MM.1S (cell line): ENCODE results near the gene PAQR9.
A peak's percentile ranks its signal among the peaks of the same experiment; 100 is the strongest.

Source experiments
- DNase-seq: peaks from one replicate; pipeline ENCODE4 v3.0.0-alpha.2; 2015
- H2AFZ ChIP-seq: fragments of 300-600 bp; sonication (generic); 2 replicates; pipeline ENCODE4 v1.6.0; 2016; ENCODE audit warnings: antibody characterized with exemption, low read length
- H3F3A ChIP-seq: fragments of 300-600 bp; sonication (generic); 2 replicates; pipeline ENCODE4 v1.6.1; 2016; ENCODE audit warnings: mild to moderate bottlenecking, antibody characterized with exemption, low read length, moderate library complexity, mixed read lengths; ENCODE audit not compliant: insufficient read depth
- H3K27ac ChIP-seq: fragments of 300-600 bp; sonication (generic); 2 replicates; pipeline ENCODE4 v1.5.1; 2016; ENCODE audit warnings: mild to moderate bottlenecking, low read length
- H3K27me3 ChIP-seq: fragments of 300-600 bp; sonication (generic); replicated peaks from 2 replicates; pipeline ENCODE4 v1.6.0; 2016; ENCODE audit warnings: low read length; ENCODE audit not compliant: insufficient read depth
- H3K36me3 ChIP-seq: fragments of 300-600 bp; sonication (generic); replicated peaks from 2 replicates; pipeline ENCODE4 v1.6.1; 2016; ENCODE audit warnings: mild to moderate bottlenecking, low read length, mixed read lengths; ENCODE audit not compliant: insufficient read depth
- H3K4me1 ChIP-seq: fragments of 300-600 bp; sonication (generic); 2 replicates; pipeline ENCODE4 v1.6.1; 2016; ENCODE audit warnings: low read length, mixed read lengths
- H3K4me2 ChIP-seq: fragments of 300-600 bp; sonication (generic); 2 replicates; pipeline ENCODE4 v1.6.0; 2016; ENCODE audit warnings: low read depth, low read length
- H3K4me3 ChIP-seq: fragments of 300-600 bp; sonication (generic); 2 replicates; pipeline ENCODE4 v1.5.1; 2016; ENCODE audit warnings: low read length, mixed read lengths
- H3K79me2 ChIP-seq: fragments of 300-600 bp; sonication (generic); 2 replicates; pipeline ENCODE4 v1.6.1; 2016; ENCODE audit warnings: mixed run types, low read length, mixed read lengths
- H3K9ac ChIP-seq: fragments of 300-600 bp; sonication (generic); 2 replicates; pipeline ENCODE4 v1.6.1; 2016; ENCODE audit warnings: low read length, mixed read lengths
- H3K9me2 ChIP-seq: fragments of 300-600 bp; sonication (generic); replicated peaks from 2 replicates; pipeline ENCODE4 v1.6.1; 2016; ENCODE audit warnings: mild to moderate bottlenecking, low read length, mixed read lengths; ENCODE audit not compliant: insufficient read depth
- H3K9me3 ChIP-seq: fragments of 300-600 bp; sonication (generic); replicated peaks from 2 replicates; pipeline ENCODE4 v1.6.1; 2016; ENCODE audit warnings: mild to moderate bottlenecking, low read length, mixed read lengths; ENCODE audit not compliant: insufficient read depth
- H4K20me1 ChIP-seq: fragments of 300-600 bp; sonication (generic); 2 replicates; pipeline ENCODE4 v1.6.1; 2016; ENCODE audit warnings: mild to moderate bottlenecking, low read length, moderate library complexity, mixed read lengths; ENCODE audit not compliant: insufficient read depth
- EZH2 ChIP-seq: fragments of 300-600 bp; sonication (generic); optimal IDR thresholded peaks from 2 replicates; pipeline ENCODE3; 2017; ENCODE audit warnings: low read depth, mild to moderate bottlenecking, antibody characterized with exemption, low read length, mixed read lengths
- EZH2phosphoT487 ChIP-seq: fragments of 300-600 bp; sonication (generic); IDR thresholded peaks from 2 replicates; pipeline ENCODE4 v1.6.1; 2018; ENCODE audit warnings: antibody characterized with exemption, low read length
- TF ChIP-seq, protein P1 (sequence below): fragments of 300-600 bp; sonication (generic); IDR thresholded peaks from 2 replicates; pipeline ENCODE4 v1.5.1; 2016; ENCODE audit warnings: antibody characterized with exemption, low read length, mixed read lengths

PAQR9 gene, protein sequence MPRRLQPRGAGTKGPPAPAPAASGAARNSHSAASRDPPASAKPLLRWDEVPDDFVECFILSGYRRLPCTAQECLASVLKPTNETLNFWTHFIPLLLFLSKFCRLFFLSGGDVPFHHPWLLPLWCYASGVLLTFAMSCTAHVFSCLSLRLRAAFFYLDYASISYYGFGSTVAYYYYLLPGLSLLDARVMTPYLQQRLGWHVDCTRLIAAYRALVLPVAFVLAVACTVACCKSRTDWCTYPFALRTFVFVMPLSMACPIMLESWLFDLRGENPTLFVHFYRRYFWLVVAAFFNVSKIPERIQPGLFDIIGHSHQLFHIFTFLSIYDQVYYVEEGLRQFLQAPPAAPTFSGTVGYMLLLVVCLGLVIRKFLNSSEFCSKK

DNA sequence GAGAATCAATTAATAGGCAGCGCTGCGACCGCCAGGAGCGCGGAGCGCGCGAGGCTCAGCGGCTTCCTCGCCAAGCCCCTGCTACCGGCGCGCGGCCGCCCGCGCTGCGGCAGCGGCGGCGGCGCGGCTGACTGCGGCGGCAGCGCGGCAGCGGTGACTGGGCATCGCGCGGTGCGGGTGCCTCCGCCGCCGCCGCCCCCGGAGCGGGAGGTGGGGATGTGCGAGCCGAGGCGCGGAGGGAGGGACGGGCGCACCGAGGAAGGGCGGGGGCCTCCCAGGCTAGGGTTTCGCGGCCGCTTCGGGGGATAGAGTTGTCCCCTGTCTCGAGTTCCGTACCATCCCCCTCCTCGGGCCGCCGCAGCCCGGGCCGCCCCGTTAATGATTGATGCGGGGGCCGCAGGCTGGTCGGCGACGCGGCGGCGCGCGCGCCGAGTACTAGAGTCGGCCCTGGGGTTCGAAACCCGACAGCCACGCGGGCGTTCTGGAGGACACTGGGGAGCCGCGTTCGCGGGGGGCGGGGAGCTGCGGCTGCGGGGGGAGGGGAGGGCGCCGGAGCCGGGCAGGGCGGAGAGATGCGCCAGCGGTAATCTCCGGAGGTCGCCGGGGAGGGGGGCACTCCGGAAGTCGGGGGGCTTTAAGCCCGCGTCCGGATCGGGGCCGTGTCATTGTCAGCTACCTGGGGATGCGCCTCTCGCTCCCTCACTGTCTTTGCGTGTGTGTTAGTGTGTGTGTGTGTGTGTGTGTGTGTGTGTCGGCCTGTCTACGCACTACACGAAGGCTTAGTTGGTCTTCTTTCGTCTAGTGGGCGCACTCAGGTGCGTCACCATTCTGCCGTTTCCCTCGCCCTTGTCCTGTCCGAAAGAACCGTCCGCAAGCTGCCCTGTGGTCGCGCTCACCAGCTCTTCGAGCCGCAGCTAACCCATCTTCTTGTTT lies at the start of gene PAQR9:
Gene PAQR9 (minus strand): TSS at position 159 of the 933 bp plus-strand sequence. CDS start 338 bp downstream, outside the sequence.
- DNase-seq: peak; percentile 21
- Histone ChIP-seq H3K9me3 (no peaks in the 10 kb centered on the region), H3K79me2 (no peaks in the 10 kb centered on the region), H3F3A (no peaks in the 10 kb centered on the region), H3K4me3 (peak within 1 kb of the TSS; percentile 64), H3K27ac (no peak within 1 kb of the TSS), H2AFZ (0 out of 2 replicates have a peak within 1 kb of the TSS, but pooled peaks have one; percentile 39), H3K9me2 (no peaks in the 10 kb centered on the region), H3K27me3 (0 out of 2 replicates have a peak, but pooled peaks cover 3% of the 10 kb centered on the region), H3K4me2 (peak within 1 kb of the TSS; percentile 64), H3K9ac (no peak within 1 kb of the TSS), H3K4me1 (no peaks in the 10 kb centered on the region), H3K36me3 (no peaks in the 10 kb centered on the region), H4K20me1 (no peaks in the 10 kb centered on the region)
- TF ChIP-seq EZH2: no peak
- TF ChIP-seq, protein P1, sequence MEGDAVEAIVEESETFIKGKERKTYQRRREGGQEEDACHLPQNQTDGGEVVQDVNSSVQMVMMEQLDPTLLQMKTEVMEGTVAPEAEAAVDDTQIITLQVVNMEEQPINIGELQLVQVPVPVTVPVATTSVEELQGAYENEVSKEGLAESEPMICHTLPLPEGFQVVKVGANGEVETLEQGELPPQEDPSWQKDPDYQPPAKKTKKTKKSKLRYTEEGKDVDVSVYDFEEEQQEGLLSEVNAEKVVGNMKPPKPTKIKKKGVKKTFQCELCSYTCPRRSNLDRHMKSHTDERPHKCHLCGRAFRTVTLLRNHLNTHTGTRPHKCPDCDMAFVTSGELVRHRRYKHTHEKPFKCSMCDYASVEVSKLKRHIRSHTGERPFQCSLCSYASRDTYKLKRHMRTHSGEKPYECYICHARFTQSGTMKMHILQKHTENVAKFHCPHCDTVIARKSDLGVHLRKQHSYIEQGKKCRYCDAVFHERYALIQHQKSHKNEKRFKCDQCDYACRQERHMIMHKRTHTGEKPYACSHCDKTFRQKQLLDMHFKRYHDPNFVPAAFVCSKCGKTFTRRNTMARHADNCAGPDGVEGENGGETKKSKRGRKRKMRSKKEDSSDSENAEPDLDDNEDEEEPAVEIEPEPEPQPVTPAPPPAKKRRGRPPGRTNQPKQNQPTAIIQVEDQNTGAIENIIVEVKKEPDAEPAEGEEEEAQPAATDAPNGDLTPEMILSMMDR: no peak
- no peak for TF ChIP-seq EZH2phosphoT487

DNA sequence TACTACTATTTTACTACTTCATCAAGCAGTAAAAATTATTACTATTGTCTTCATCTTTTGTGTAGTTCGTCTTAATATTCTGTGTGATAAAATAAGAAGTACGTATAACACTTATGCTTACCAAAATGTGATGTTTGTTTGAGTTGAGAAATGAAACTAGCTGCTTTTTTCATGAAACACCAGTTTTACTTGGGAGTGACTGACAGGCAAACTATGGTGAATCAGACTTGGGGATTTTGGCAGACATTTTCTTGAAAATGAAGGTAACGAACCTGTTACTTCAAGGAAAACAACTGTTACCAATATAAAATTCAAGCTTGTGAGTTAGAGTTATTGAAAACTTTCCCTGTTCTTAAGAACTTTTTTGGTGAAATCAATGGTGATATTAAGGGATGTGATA lies 48.2 kb upstream of the PAQR9 start:
- H3K79me2 ChIP-seq: peaks cover 91% of the 10 kb centered on the region

DNA sequence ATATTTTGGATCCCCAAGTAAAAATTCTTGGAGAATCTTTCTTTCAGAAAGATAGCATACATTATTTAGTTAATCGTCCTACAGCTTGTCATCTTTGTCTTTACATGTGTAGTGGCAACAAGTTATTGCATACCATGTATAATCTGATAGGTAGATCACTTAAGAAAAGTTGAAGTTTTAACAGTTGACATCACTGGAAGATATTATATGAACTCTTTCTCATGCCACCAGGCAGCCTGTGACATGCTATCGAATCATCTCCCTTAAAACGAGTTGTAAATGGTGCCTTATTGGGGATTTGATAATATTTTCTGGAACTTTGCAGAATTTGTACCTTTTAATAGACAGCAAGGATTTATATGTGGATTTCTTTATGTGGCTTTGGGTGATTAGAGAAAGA lies 46.5 kb upstream of the PAQR9 start:
- Histone ChIP-seq H3K4me2 (no peak overlapping the region), H3K27me3 (no peaks in the 10 kb centered on the region), H3K79me2 (peaks cover 98% of the 10 kb centered on the region), H3K4me1 (no peaks in the 10 kb centered on the region), H3K27ac (no peak overlapping the region), H3K4me3 (no peak overlapping the region), H2AFZ (no peak overlapping the region), H3F3A (no peaks in the 10 kb centered on the region; the same call in none of the 2 replicates), H3K36me3 (peaks cover 5% of the 10 kb centered on the region; the same call in 1 of the 2 replicates), H3K9ac (no peak overlapping the region), H3K9me3 (no peaks in the 10 kb centered on the region), H3K9me2 (no peaks in the 10 kb centered on the region), H4K20me1 (peaks cover 57% of the 10 kb centered on the region)
- TF ChIP-seq EZH2: no peak
- TF ChIP-seq, protein P1: no peak
- no peak for TF ChIP-seq EZH2phosphoT487
- no peak for DNase-seq

More for the DNA sequence above, 48.2 kb upstream of the PAQR9 start:
- Histone ChIP-seq H3K4me3 (no peak overlapping the region), H4K20me1 (peaks cover 40% of the 10 kb centered on the region), H3K9me2 (no peaks in the 10 kb centered on the region), H3F3A (peaks cover 7% of the 10 kb centered on the region), H3K27me3 (no peaks in the 10 kb centered on the region), H3K36me3 (peaks cover 7% of the 10 kb centered on the region; the same call in 1 of the 2 replicates), H3K4me1 (no peaks in the 10 kb centered on the region), H3K4me2 (no peak overlapping the region), H2AFZ (no peak overlapping the region), H3K27ac (no peak overlapping the region), H3K9me3 (no peaks in the 10 kb centered on the region), H3K9ac (no peak overlapping the region)
- DNase-seq: no peak
- TF ChIP-seq EZH2 (no peak), EZH2phosphoT487 (no peak)
- TF ChIP-seq, protein P1: no peak
